Measurements from ENCODE around the gene EIF5A.
A peak's percentile ranks its signal among the peaks of the same experiment; 100 is the strongest.

EIF5A gene

GRCh38 chr17:7281074-7281952, 26.1 kb upstream of the EIF5A start, which contains the start of gene SLC2A4:
Gene SLC2A4, plus strand, starts transcription at chr17:7281718. Its CDS starts 217 bp downstream, at chr17:7281935.
- TF ChIP-seq, protein P1, sequence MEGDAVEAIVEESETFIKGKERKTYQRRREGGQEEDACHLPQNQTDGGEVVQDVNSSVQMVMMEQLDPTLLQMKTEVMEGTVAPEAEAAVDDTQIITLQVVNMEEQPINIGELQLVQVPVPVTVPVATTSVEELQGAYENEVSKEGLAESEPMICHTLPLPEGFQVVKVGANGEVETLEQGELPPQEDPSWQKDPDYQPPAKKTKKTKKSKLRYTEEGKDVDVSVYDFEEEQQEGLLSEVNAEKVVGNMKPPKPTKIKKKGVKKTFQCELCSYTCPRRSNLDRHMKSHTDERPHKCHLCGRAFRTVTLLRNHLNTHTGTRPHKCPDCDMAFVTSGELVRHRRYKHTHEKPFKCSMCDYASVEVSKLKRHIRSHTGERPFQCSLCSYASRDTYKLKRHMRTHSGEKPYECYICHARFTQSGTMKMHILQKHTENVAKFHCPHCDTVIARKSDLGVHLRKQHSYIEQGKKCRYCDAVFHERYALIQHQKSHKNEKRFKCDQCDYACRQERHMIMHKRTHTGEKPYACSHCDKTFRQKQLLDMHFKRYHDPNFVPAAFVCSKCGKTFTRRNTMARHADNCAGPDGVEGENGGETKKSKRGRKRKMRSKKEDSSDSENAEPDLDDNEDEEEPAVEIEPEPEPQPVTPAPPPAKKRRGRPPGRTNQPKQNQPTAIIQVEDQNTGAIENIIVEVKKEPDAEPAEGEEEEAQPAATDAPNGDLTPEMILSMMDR (IDR thresholded peaks at IDR 0.05), result no peak
- peak; percentile 95 for DNase-seq (ENCODE audit: low spot score)
- Histone ChIP-seq H3K4me3 (peak within 1 kb of the TSS; percentile 71), H3K27ac (peak within 1 kb of the TSS; percentile 87 to 90)

DNA sequence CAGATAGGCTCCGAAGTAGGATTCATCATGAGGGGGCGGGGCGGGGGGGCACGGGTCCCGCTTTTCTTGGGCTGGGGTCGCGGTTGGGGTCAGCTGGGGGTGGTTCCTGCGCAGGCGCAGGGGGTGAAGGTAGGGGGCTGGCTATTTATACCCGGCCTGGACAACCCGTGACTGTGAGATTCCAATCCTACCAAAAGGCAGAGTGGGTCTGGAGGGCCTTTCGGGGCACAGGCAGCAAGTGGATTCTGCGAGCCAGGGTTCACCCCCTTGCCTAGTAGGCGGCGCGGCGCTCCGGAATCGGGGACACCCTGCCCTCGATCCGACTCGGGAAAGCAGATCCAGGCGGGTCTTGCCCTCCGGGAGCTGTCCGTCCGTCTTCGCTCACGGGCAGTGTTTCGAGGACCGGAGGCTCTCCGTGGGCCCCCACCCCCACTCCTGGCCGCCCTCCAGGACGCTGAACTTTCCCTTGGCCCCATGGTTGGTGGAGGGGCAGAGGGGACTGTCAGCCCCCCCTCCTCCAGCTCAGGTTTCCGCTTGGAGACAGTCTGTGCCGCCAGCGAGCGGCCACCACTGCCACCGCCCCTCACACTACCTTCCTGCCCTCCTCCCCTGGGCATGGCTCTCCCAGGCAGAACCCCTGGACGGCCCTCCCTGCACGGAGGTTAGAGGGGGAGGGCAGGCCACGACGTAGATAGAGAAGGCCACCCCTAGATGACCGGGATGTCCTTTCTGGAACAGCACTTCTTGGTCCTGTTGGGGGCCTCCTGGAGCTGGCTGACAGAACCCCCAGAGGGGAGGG, 25.3 kb upstream of the EIF5A start:
- no peak for DNase-seq (ENCODE audit: low spot score)
- peak overlapping the region; percentile 87 to 90 for H3K27ac ChIP-seq
- TF ChIP-seq, protein P1 (IDR thresholded peaks at IDR 0.05), result no peak
- peak overlapping the region; percentile 71 for H3K4me3 ChIP-seq

DNA sequence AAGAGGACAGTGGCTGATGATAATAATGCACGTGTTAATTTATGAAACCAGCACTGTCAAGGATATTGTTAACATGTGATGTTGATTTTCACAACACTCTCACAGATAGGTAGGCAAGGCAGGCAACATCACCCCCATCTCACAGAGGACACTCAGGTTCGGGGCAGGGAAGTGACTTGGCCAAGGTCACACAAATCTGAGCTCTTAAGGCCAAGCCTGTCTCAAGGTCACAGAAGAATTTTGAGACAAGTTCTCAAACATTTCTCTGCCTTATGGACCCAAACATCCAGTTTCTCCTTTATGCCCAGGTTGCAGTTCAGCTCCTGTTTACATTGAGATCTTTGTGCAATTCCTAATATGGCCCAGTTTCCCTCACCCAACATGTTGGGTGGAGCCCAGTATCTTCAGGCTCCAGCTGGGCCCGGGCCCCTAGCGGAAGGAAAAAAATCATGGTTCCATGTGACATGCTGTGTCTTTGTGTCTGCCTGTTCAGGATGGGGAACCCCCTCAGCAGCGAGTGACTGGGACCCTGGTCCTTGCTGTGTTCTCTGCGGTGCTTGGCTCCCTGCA, 24.6 kb upstream of the EIF5A start:
- TF ChIP-seq, protein P1 (IDR thresholded peaks at IDR 0.05), result no peak
- H3K27ac ChIP-seq, result peak overlapping the region; percentile 87 to 90
- peak overlapping the region; percentile 71 for H3K4me3 ChIP-seq
- DNase-seq (ENCODE audit: low spot score), result no peak

GRCh38 chr17:7283471-7284216, 23.8 kb upstream of the EIF5A start:
- no peak for DNase-seq (ENCODE audit: low spot score)
- no peak overlapping the region for H3K4me3 ChIP-seq
- TF ChIP-seq, protein P1 (IDR thresholded peaks at IDR 0.05), result no peak
- no peak overlapping the region for H3K27ac ChIP-seq

DNA sequence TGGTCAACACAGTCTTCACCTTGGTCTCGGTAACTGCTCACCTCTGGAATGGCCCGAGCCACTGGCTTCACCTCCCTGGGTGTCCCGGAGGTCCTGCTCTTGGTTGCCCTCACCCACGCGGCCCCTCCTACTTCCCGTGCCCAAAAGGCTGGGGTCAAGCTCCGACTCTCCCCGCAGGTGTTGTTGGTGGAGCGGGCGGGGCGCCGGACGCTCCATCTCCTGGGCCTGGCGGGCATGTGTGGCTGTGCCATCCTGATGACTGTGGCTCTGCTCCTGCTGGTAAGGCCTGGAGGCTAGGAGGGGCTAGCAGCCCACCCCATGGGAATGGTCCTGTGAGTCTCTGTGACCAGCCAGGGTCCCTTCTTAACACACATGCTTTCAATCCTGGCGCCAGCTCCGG, 22.5 kb upstream of the EIF5A start:
- no peak for DNase-seq (ENCODE audit: low spot score)
- TF ChIP-seq, protein P1 (IDR thresholded peaks at IDR 0.05), result no peak
- no peak overlapping the region for H3K4me3 ChIP-seq
- no peak overlapping the region for H3K27ac ChIP-seq

- H3K4me3 ChIP-seq, result no peak overlapping the region
- DNase-seq (ENCODE audit: low spot score), result no peak
- TF ChIP-seq, protein P1 (IDR thresholded peaks at IDR 0.05), result no peak
- no peak overlapping the region for H3K27ac ChIP-seq
Observed at GRCh38 chr17:7285679-7286078, 21.7 kb upstream of the EIF5A start.
